Prostate gland (tissue), 2 donors: ENCODE results near the gene BOC. TPM values are rescaled to one million over a fixed set of nuclear protein-coding genes. Genes with fewer than 3 reads are reported as not detected.

Source experiments
- DNase-seq: peaks from one replicate; pipeline ENCODE4 v3.0.0-alpha.2; 2019; ENCODE audit warnings: low spot score
- H3K27ac ChIP-seq, 2 donors: fragments of 200-600 bp; sonication (generic); 2 replicates each; pipeline ENCODE4 v1.5.1; 2017 to 2019
- H3K27me3 ChIP-seq: fragments of 200-600 bp; sonication (generic); replicated peaks from 2 replicates; pipeline ENCODE4 v1.5.1; 2019; ENCODE audit not compliant: insufficient read depth
- H3K36me3 ChIP-seq, 2 donors: fragments of 200-600 bp; sonication (generic); 1 replicate in 1 of 2; 2 replicates in 1 of 2; pipeline versions ENCODE4 v1.5.1 to v1.8.1; 2017 to 2019
- H3K4me1 ChIP-seq: fragments of 200-600 bp; sonication (generic); replicated peaks from 2 replicates; pipeline ENCODE4 v1.5.1; 2019
- H3K4me3 ChIP-seq, 2 donors: fragments of 200-600 bp; sonication (generic); 2 replicates each; pipeline ENCODE4 v1.5.1; 2017 to 2019
- H3K9me3 ChIP-seq: fragments of 200-600 bp; sonication (generic); 2 replicates; pipeline ENCODE4 v1.5.1; 2017
- CTCF ChIP-seq, 4 experiments: fragments of 200-600 bp in 2 of 4; fragments of 450-650 bp in 2 of 4; sonication (generic) in 2 of 4; IDR thresholded peaks; 1 replicate in 3 of 4; 2 replicates in 1 of 4; pipeline ENCODE4 v1.5.1; 2016 to 2019; ENCODE audit warnings: antibody characterized with exemption in 4 of 4, mild to moderate bottlenecking in 2 of 4, moderate library complexity in 2 of 4
- POLR2A ChIP-seq: fragments of 450-650 bp; IDR thresholded peaks from one replicate; pipeline ENCODE4 v1.6.1; 2016; ENCODE audit warnings: antibody characterized with exemption, mild to moderate bottlenecking
- POLR2AphosphoS5 ChIP-seq: sonication (generic); formaldehyde crosslinking; IDR thresholded peaks from one replicate; pipeline ENCODE4 v1.6.1; 2017; ENCODE audit warnings: antibody characterized with exemption
- WGBS: methylation state at CpG from one replicate; pipeline ENCODE4 v1.1.5; 2018; 5-methylcytosine and 5-hydroxymethylcytosine counted together
- intact Hi-C: fragments of 100-400 bp; cut with DNase I; formaldehyde crosslinking; loops from one replicate; pipeline ENCODE4 v1.14.2; 2022
- total RNA-seq, 2 donors: library from RNA; depleted of rRNA; stranded (reverse); fragments of >200 nt; gene quantifications; one replicate each; pipeline ENCODE4 v1.1.0, GENCODE V29; 2016

Gene BOC
- total RNA-seq, 2 donors from 2014 or later: 41.4 to 42.3 TPM

GRCh38 chr3:113263778-113264177 lies 52.4 kb downstream of the BOC start:
- Histone ChIP-seq H3K4me3 (no peak overlapping the region), H3K27me3 (no peaks in the 10 kb centered on the region), H3K27ac (no peak overlapping the region), H3K9me3 (no peaks in the 10 kb centered on the region), H3K36me3 (no peaks in the 10 kb centered on the region), H3K4me1 (no peaks in the 10 kb centered on the region)
- TF ChIP-seq CTCF (IDR thresholded peaks at IDR 0.05) (no peak), POLR2AphosphoS5 (no peak), POLR2A (no peak)
- intact Hi-C loops: loop anchor here (5.0 kb wide), 2 partner anchors 96 to 116 kb away; no protein-coding TSS in a partner anchor
- DNase-seq: no peak
- WGBS: 61% methylated on average over 3 of the region's 3 CpGs

- intact Hi-C loops: loop anchor here (5.0 kb wide), 2 partner anchors 97 to 117 kb away; no protein-coding TSS in a partner anchor
- Histone ChIP-seq H3K4me3 (no peak overlapping the region), H3K4me1 (no peaks in the 10 kb centered on the region), H3K36me3 (no peaks in the 10 kb centered on the region), H3K27ac (peak overlapping the region in 1 of 2 donors; percentile 3), H3K9me3 (no peaks in the 10 kb centered on the region), H3K27me3 (no peaks in the 10 kb centered on the region)
- peak; percentile 41 for DNase-seq
- 40% methylated on average over 10 of the region's 10 CpGs for WGBS
- peak; percentile 15 for TF ChIP-seq POLR2AphosphoS5
- no peak for TF ChIP-seq POLR2A
These were observed 53.1 kb downstream of the BOC start for GRCh38 chr3:113264283-113265131.

- H3K4me1 ChIP-seq: no peaks in the 10 kb centered on the region
- H3K9me3 ChIP-seq: no peaks in the 10 kb centered on the region
- DNase-seq: no peak
- no peaks in the 10 kb centered on the region for H3K27me3 ChIP-seq
- WGBS: 56% methylated on average over 5 of the region's 5 CpGs
- no peaks in the 10 kb centered on the region for H3K36me3 ChIP-seq
- H3K27ac ChIP-seq: no peak overlapping the region
- TF ChIP-seq POLR2A (no peak), POLR2AphosphoS5 (no peak), CTCF (IDR thresholded peaks at IDR 0.05) (no peak)
- intact Hi-C loops: no loop called here
- H3K4me3 ChIP-seq: no peak overlapping the region
These were observed 53.9 kb downstream of the BOC start for GRCh38 chr3:113265231-113265630.

DNA sequence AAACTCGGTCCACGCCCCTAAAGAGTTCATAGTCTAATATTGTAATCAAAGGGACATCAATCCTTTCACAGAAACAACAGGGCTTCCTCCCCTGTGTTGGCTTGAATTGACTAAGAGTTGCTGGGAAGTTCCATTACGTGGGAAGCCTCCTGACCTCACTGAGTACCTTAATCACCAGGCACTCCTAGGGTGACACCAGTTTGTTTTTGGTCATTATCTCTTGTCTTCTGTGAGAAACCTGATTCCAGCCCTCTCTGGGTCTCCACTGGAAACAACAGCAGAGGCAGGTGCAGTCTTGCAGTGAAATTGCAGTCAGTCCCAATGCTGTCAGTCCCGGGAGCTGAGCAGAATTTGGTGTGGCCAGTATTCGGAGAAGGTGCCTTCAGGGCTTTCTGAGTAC lies 55.4 kb downstream of the BOC start:
- Histone ChIP-seq H3K4me1 (peaks cover 5% of the 10 kb centered on the region), H3K36me3 (peaks cover 0 to 4% of the 10 kb centered on the region in 2 donors), H3K4me3 (no peak overlapping the region), H3K27ac (no peak overlapping the region), H3K9me3 (no peaks in the 10 kb centered on the region), H3K27me3 (no peaks in the 10 kb centered on the region)
- 85% methylated on average over 5 of the region's 5 CpGs for WGBS
- no peak for TF ChIP-seq POLR2AphosphoS5
- no peak for TF ChIP-seq POLR2A
- TF ChIP-seq CTCF (IDR thresholded peaks at IDR 0.05): no peak
- no peak for DNase-seq
- intact Hi-C loops: no loop called here

GRCh38 chr3:113268311-113268710 lies 57.0 kb downstream of the BOC start:
- no peak overlapping the region for H3K27ac ChIP-seq
- no peak overlapping the region for H3K4me3 ChIP-seq
- H3K9me3 ChIP-seq: no peaks in the 10 kb centered on the region
- H3K27me3 ChIP-seq: no peaks in the 10 kb centered on the region
- H3K4me1 ChIP-seq: peaks cover 5% of the 10 kb centered on the region
- intact Hi-C loops: no loop called here
- TF ChIP-seq POLR2A (no peak), CTCF (IDR thresholded peaks at IDR 0.05) (no peak), POLR2AphosphoS5 (no peak)
- 87% methylated on average over 5 of the region's 5 CpGs for WGBS
- H3K36me3 ChIP-seq: peaks cover 0 to 12% of the 10 kb centered on the region in 2 donors
- DNase-seq: no peak
